HG03558 (cell line): ENCODE measurements around the gene RHBDF2.

Experiments used
- ATAC-seq: cut with Tn5 transposase; IDR thresholded peaks from one replicate; pipeline ENCODE4 v1.9.1; 2021; ENCODE audit warnings: moderate number of reproducible peaks; ENCODE audit not compliant: unreplicated experiment; ENCODE audit errors: extremely low read depth

The RHBDF2 gene

GRCh38 chr17:76445697-76446448, 55.4 kb downstream of the RHBDF2 start:
- no peak for ATAC-seq

- ATAC-seq: no peak
These were observed 56.5 kb downstream of the RHBDF2 start for GRCh38 chr17:76444518-76445311.

- no peak for ATAC-seq
These were observed 58.6 kb downstream of the RHBDF2 start for GRCh38 chr17:76442341-76443338.

- no peak for ATAC-seq
These were observed 59.4 kb downstream of the RHBDF2 start for GRCh38 chr17:76441686-76442340.

- no peak for ATAC-seq
These were observed 60.4 kb downstream of the RHBDF2 start for GRCh38 chr17:76440751-76441362.

- no peak for ATAC-seq
These were observed 61.8 kb downstream of the RHBDF2 start for GRCh38 chr17:76439314-76439928.

- no peak for ATAC-seq
These were observed 62.3 kb downstream of the RHBDF2 start for GRCh38 chr17:76438906-76439305.

GRCh38 chr17:76437467-76438402, 63.5 kb downstream of the RHBDF2 start:
- no peak for ATAC-seq

- no peak for ATAC-seq
These were observed 65.5 kb downstream of the RHBDF2 start for GRCh38 chr17:76435751-76436150.

GRCh38 chr17:76434870-76435269, 66.4 kb downstream of the RHBDF2 start:
- ATAC-seq: no peak

GRCh38 chr17:76433693-76434092, 67.5 kb downstream of the RHBDF2 start:
- ATAC-seq: no peak

GRCh38 chr17:76432712-76433336, 68.4 kb downstream of the RHBDF2 start:
- ATAC-seq: no peak

GRCh38 chr17:76432004-76432403, 69.2 kb downstream of the RHBDF2 start:
- ATAC-seq: no peak

- no peak for ATAC-seq
These were observed 69.7 kb downstream of the RHBDF2 start for GRCh38 chr17:76431509-76431908.

GRCh38 chr17:76428511-76428910, 72.7 kb downstream of the RHBDF2 start:
- ATAC-seq: no peak

- no peak for ATAC-seq
These were observed 73.6 kb downstream of the RHBDF2 start for GRCh38 chr17:76427501-76428231.

GRCh38 chr17:76426853-76427252, 74.4 kb downstream of the RHBDF2 start:
- no peak for ATAC-seq
